EH (cell line): ENCODE data around the gene RXRA.
"Not testable (repeated sequence)": the region's sequence is repeated elsewhere in the genome, so short reads cannot be mapped to it uniquely, and the experiment has no call there.

Experiments
- DNase-seq: peaks from one replicate; pipeline ENCODE4 v3.0.0-alpha.2; 2015; ENCODE audit warnings: low read depth

The RXRA gene

DNA sequence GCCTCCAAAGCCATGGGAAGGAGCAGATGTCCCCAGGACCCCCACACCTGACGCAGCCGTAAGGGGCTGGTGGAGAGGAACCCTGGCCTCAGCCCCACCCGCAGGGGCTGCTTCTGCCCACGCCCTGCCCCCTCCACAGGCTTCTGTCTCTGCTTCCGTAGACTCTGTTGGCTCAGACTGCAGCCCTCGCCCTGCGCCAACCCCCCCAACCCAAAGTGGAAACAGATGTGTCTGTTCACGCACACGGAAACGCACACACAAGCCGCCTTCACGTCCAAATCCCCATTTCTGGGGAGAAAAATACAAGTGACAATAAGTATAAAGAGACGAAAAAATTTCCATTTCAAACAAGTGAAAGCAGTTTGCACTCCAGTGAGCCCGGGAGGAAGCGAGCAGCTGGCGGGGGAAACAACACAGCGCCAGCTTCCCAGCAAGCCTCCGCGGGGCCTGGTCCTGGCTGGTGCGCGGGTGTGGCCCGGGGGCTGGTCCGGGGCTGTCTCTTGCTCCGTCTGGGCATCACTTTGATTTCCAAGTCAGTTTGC is 32.6 kb upstream of the RXRA start:
- peak; percentile 32 for DNase-seq

DNA sequence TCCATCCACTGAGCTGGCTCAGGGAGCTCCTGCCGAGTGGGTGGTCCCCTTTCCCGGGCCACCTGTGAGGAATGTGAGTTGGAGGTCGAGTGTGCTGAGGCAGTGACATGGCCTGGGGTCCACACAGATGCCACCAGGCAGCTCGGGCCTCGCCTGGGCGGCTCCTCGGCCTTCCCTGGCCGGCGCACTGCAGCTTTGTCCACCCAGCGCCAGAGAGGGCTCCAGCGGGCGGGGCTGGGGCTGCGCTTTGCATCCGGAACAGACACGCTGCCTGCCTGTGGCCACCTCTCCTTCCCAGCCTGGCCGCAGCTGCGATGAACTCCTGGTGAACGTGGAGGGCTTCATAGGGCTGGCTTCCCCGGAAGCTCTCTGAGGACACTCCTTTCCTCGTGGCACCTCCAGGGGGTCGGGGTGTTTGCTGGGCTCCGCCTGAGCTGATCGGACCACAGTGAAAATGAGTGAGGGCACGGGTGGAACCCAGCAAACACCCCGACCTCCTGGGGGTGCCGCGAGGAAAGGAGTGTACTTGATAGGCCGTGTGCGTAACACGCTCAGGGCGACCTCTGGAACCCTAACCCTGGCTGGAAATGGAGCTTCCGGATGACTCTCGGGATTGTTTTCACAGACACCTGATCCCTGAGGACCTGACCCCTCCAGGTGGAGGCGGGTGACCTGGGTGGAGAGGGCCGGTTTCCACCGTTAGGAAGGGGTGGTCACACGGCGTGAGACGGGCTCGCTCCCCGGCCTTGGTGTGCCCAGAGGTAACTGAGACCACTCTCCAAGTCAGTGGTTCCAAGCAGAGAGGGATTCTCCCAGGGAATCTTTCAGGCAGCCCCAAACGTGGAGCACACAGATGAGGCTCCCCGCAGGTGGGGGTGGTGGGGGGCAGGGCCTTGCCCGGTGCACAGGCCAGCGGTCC is 31.8 kb upstream of the RXRA start:
- DNase-seq, result peak; percentile 36

DNA sequence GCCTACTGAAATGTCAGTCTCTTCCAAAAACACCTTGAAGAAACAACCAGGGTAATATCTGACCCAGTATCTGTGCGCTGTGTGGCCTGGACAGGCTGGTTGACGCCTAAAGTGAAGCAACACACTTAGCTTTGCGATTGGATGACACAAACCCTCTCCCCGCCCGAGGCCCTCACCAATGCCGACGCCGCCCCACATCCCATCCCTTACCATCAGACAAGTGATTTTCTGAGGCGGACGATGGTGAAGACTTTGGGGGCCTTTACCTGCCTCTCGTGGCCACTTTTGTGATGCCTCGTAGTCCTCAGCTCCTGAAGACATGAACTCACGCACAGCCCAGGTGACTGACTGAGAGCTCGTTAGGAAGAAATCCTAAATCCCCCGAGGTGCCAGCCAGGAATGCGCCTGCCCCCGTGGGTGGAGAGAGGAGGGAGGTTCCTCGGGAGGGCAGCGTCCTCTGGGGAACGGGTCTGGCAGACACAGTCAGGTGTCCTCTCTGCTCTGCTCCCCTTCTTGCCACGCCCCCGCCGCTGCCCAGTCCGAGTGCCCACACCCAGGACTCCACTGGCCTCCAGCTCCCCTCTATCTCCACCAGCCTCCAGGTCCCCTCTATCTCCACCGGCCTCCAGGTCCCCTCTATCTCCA is 31.0 kb upstream of the RXRA start:
- no peak for DNase-seq

DNA sequence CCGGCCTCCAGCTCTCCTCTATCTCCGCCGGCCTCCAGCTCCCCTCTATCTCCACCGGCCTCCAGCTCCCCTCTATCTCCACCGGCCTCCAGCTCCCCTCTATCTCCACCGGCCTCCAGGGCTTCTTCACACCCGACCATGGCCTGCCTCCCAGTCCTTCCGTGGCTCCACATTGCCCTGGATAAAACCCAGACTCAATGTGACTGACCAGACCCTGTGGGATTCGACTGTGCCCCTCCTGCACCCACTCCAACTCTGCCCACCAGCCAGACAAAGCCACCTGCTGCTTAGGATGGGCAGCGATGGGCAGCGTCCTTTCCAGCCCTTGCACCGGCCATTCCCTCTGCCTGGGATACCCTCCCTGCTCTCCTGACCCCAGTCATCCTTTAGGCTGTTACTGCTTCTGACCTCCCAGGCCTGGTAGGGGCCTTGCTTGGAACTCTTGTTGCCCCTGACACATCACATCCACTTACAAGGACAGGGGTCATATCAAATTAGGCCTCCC is 30.5 kb upstream of the RXRA start:
- DNase-seq, result no peak

DNA sequence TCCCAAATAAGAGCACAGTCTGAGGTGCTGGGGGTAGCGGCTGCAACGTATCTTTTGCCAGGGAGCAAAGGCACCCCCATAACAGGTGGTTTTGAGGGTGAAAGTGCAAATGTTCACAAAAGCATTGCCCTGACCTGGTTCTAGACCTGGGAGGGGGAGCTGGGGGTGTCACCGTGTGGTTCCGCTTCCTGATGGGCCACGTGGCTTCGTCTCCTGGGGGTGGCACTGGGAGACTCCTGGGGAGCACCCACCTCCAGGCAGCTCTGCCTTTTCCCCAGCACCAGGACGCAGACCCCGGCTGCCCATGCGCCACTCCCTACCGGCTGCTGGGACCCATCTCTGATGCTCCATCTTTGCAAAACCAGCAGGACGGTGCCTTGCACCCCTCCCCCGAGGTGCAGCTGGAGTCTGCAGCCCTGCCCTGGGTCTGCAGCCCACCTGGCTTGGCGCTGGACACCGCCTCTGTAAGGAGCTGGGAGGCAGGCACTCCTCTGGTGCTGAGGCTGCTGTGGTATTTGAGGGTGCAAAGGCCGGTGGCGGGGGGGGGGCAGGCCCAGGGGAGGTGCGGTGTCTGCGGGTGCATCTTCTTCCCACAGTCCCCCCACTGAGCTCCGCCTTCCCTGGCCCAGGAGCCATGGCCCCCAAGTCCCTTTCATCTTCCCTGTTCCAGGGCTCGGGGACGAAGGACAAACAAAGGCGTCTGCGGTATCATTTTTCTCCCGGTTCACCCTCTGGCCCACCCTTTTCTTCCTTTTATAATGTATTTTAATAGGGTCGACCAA is 29.8 kb upstream of the RXRA start:
- DNase-seq, result no peak

DNA sequence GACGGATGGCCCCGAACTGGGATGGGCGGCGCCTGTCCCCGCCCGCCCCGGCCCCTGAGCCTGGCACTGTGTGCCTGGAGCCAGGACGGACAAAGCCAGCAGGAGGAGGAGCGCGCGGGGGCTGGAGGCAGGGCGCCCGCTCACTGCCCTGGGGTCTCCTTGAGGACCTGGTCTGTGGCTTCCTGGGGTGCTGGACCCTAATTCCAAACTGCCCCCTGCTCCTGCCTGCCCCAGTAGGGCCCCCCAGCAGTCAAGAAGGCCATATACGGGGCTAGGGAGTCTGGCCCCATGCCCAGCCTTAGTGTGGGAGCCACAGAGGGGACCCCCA is 29.2 kb upstream of the RXRA start:
- no peak for DNase-seq

DNA sequence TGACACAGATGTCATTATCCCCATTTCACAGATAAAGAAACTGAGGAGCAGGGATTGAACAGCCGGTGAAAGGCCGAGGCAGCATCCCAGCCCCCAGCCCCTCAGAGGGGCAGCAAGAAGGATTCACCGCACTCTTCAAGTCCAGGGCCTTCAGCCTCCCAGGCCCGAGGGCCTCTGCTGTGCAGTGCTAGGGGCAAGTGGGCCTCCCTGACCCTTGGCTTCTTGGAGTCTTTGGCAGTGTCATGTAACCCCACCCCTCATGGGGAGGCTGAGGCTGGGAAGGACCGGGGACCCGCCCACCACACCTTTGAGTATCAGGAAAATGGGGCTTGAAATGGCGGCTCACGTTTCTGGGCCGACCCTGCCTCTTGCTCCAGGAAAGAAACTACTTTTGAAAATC is 28.7 kb upstream of the RXRA start:
- DNase-seq, result no peak

DNA sequence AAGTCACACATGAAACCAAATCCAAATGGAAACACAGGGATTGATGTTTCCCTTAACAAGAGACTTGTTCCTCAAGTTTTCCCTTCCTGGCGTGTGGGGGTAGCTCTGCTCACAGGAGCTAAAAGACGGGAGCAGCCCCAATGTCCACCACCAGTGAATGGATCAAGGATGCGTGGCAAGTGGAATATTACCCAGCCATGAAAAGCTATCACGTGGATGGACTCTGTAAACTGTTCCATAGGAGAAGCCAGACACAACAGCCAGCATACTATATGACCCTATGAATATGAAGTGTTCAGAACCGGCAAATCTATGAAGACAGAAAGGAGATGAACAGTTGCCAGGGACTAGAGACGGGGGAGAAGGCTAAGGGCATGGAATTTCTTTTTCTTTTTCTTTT is 28.3 kb upstream of the RXRA start:
- no peak for DNase-seq

DNA sequence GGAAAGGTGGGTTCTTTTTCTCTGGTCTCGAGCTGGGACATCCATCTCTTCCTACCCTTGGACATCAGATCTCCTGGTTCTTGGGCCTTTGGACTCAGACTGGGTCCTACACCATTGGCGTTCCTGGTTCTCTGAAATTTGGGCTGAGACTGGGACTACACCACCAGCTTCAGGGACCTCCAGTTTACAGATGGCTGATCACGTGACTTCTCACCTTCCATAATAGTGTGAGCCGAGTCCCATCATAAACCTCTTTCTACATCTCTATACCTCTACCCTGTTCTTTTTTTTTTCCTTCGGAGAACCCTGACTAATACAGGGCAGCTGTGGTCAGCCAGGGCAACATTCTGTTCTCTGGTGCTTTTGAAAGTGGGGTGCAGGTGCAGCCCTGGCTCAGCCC is 27.2 kb upstream of the RXRA start:
- DNase-seq, result no peak

DNA sequence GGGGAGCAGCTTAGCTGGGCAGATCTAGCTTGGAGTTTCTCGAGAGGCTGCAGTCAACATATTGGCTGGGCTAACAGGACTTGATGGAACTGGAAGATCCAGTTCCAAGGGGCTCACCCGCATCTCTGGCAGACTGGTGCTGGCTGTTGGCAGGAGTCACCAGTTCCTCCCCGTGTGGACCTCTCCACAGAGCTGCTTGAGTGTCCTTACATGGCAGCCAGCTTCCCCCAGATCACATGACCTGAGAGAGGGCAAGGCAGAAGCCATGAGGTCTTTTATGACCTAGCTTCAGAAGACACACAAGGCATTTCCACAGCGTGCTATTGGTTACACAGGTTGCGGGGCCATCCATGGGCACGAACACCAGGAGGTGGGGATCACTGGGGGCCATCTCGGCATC is 26.4 kb upstream of the RXRA start:
- DNase-seq, result no peak

DNA sequence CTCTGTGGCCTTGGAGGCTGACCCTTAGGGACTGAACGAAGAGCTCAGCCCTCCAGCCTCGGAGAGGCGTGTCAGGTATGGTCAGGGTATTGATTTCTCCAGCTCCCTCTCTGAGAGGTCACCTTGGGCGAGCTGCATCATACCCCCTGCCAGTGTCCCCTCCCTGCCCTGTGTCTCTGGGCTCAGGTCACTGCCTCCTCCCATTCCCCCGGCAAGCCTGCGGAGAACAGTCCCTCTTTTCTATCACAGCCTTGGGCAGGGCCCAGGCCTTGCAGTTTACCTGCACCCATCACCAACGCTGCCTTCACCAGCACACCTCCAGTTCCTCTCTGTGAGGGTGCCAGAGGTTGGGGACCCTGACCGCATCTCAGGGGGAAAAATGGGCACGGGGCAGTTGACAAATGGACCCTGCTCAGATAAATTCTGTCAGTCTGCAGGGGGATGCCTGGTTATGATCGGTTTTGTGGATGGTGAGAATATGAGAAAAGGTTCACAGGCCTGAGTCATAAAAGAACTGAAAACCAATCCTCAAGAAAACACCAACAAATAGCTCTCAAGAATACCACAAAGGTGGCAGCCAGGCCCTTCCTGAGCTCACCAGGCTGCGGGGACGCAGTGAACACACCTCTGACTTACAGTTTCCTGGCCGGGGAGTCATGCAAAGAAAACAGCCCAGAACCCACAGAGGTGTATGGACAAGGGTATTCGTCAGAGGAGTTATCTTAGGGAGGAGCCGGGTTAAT is 24.7 kb upstream of the RXRA start:
- no peak for DNase-seq

DNA sequence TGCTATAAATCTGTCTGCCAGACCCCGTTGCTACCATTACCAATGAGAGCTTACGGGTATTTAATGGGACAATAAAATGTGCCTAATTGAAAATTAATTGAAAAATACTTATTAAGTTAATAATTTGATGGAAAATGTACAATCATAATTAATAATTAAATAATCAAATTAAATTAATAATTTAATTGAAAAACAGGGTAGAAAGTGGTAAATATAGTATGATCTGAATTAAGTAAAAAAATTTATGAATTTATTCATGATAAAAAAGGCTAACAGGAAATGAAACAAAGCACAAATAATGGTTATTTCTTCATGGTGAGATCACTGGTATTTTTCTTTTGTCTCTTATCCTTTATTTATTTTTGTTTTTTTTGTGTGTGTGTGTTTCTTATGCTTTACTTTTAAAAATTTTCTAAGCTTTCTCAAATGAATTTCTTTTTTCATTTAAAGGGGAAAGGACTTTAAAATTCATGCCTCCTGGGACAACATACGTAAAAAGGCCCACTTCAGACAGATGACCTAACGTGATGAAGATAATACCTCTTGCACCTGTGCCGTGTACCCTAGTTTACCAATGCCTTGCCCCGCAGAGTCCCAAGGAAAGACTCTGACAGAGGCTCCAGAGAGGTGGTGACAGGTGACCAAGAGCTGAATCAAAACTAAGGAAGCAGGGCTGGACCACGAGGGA is 24.0 kb upstream of the RXRA start:
- no peak for DNase-seq

DNA sequence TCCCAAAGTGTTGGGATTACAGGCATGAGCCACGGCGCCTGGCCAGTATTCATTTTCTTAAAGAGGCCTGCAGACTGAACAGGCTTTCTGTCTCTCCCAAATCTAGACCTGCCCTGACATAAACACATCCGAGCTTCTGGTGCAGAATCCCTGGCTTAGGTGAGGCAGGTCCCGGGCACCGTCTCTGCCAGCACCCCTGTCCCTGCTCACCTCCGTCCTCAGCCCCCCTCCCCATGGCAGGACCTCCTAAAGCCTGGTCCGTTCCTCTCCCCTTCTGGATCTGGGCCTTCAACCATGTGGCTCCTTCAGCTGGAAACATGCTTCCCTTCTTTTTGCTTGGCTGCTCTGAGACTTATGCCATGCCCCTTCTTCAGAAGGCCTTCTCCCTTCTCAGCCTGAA is 22.7 kb upstream of the RXRA start:
- no peak for DNase-seq

DNA sequence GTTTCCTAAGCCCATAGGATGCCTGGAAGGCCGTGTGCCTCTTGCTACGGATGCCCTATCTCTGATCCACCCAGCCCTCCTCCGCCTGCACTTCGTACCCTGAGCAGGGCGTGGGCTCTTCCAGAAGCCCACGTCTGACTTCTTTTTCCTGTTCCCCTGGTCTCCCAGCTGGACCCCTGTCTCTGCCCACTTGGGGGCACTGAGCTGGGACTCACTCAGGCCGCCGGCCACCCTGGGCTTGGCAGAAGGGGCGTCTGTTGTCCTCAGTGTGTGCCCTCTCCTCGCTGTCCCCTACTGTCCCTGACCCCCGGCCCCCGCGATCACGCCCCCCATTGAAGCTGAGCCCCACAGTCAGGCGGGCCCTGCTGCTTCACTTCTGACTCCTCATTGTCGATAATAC is 22.0 kb upstream of the RXRA start:
- DNase-seq, result no peak

DNA sequence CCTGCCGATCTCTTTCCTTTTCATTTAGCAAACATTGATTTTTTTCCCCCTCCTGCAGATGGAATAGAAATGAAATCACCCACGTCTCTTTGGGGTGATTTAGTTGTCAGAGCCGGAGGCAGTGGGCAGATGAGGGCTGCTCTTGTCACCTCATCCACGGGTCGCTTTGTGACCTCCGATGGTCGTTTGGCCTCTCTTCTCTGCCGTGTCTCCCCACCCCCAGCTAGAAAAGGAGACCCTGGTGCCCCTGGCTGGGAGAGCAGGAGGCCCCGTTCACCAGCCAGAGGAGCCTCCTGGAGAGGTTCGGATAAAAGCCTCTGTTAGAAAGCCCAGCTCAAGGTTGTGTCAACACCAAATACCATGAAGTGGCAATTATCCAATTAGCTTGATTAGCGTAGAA is 21.6 kb upstream of the RXRA start:
- no peak for DNase-seq

DNA sequence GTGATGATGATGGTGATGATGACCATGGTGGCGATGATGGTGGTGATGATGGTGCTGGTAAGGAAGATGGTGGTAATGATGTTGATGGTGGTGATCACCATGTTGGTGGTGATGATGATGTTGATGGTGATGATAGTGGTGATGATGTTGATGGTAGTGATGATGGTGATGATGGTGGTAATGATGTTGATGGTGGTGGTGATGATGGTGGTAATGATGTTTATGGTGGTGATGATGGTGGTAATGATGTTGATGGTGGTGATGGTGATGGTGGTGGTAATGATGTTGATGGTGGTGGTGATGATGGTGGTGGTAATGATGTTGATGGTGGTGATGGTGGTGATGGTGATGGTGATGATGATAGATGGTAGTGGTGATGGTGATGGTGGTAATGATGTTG is 20.7 kb upstream of the RXRA start:
- DNase-seq, result no peak

DNA sequence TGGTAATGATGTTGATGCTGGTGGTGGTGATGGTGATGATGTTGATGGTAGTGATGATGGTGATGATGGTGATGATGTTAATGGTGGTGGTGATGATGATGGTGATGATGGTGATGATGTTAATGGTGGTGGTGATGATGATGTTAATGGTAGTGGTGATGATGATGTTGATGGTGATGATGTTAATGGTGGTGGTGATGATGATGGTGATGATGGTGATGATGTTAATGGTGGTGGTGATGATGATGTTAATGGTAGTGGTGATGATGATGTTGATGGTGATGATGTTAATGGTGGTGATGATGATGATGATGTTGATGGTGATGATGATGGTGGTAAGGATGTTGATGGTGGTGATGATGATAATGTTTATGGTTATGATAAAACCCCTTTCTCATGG is 20.2 kb upstream of the RXRA start:
- DNase-seq, result not testable (repeated sequence)

DNA sequence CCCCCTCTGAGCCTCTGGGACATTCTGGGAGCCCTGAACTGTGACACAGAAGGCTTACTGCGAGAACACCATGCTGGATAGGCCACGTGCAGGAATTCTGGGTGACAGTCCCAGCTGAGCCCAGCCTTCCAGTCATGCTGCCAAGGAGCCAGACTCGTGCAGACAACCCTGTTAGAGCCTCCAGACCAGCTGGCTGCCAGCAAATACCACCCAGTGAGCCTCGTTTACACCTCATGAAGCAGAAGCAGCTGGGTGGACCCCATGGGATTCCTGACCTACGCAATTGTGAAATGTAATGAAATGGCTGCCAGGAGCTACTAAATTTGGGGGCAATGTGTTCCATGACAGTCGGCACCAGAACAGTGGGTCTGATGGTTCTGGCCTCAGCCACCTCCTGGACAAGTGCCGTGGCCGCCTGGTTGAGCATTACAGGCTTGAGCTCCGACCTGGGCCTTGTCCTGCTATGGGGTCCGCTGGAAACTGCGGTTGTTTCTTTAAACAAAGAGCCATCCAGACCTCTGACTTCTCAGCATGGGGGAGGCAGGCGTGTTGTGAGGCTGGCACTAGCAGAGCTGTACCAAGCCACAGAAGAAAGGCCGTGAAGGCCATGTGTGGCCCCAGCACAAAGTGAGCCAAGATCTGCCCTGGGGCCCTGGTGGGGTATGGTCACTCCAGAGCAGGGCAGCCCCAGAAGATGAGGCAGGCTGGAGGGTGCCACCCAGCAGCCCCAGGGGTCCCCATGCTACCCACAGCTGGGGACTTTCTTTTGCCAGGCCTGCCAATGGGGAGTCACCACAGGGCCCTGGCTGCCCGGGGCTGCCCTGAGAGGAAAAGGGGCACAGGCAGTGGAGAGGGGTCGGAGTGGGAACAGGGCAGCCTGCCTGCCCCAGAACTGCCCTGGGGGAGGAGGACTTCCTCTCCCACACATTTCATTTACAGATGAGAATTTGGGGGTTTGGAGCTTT is 19.3 kb upstream of the RXRA start:
- no peak for DNase-seq

DNA sequence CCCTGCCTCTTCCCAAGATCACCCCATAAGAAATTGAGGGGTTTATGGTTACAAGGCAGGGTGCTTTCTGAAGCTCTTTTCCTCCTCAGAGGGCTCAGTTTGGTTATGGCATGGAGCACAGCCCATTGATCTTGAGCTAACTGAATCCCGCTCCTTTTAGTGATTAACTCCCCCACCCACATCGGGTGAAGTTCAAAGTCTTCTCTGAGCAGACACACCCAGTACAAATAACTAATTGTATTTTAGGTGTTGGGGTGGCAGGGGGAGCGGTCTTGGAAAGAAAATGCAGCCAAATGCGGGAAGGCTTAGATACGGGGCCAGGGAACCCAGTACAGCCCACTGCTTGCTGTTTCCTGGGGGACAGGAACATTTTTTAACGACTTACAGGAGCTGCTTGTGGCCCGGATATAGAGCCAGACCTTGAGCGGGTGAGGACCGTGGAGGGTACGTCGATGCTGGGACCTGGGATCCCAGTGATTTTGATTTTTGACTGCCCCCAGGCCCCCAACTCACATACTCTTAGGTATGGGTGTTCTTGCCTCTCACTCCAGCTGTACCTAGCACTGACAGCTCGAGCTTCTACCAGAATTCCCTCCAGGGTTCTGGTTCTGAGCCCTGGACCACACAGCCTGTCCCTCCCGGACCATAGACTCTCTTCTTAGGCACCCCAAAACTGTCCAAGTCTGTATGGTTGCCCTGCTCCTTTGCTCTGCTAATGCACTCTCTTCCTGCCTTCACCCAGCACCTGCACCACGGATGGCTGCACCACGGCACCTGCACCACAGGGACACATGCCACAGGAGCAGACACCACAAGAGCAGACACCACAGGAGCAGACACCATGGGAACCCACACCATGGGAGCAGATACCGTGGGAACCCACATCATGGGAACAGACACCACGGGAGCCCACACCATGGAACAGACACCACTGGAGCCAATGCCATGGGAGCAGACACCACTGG is 18.3 kb upstream of the RXRA start:
- DNase-seq, result no peak
